NOMO-1 treated with dmso at 0.1 percent for 144 hours (cell line): ENCODE results near the gene CRYBB2.
"Not testable (repeated sequence)": the region's sequence is repeated elsewhere in the genome, so short reads cannot be mapped to it uniquely, and the experiment has no call there.

Experiments
- DNase-seq: peaks from one replicate; lab custom pipeline; 2025; ENCODE audit not compliant: unreplicated experiment; lab: John Stamatoyannopoulos, UW

CRYBB2 gene

GRCh38 chr22:25232301-25232700 lies 12.9 kb downstream of the CRYBB2 start:
- DNase-seq, result no peak

- DNase-seq, result not testable (repeated sequence)
Measured at GRCh38 chr22:25233706-25234105, 14.3 kb downstream of the CRYBB2 start.

GRCh38 chr22:25235547-25236290 lies 16.3 kb downstream of the CRYBB2 start:
- DNase-seq, result peak; percentile 50

GRCh38 chr22:25236417-25236816 lies 17.0 kb downstream of the CRYBB2 start:
- DNase-seq, result no peak

GRCh38 chr22:25237503-25237902 lies 18.1 kb downstream of the CRYBB2 start:
- no peak for DNase-seq

- DNase-seq, result not testable (repeated sequence)
Measured at GRCh38 chr22:25238058-25238457, 18.6 kb downstream of the CRYBB2 start.

GRCh38 chr22:25255169-25255568 lies 35.7 kb downstream of the CRYBB2 start:
- not testable (repeated sequence) for DNase-seq

- DNase-seq, result not testable (repeated sequence)
Measured at GRCh38 chr22:25267567-25267966, 48.1 kb downstream of the CRYBB2 start.

- not testable (repeated sequence) for DNase-seq
Measured at GRCh38 chr22:25268902-25269301, 49.5 kb downstream of the CRYBB2 start.

- DNase-seq, result not testable (repeated sequence)
Measured at GRCh38 chr22:25270061-25270460, 50.6 kb downstream of the CRYBB2 start.

GRCh38 chr22:25273231-25273630 lies 53.8 kb downstream of the CRYBB2 start:
- DNase-seq, result not testable (repeated sequence)

- DNase-seq, result not testable (repeated sequence)
Measured at GRCh38 chr22:25273928-25274327, 54.5 kb downstream of the CRYBB2 start.

GRCh38 chr22:25280118-25280517 lies 60.7 kb downstream of the CRYBB2 start:
- DNase-seq, result not testable (repeated sequence)
